OCI-LY3 (cell line): ENCODE data around the gene KCNMA1.

Experiments
- EZH2phosphoT487 ChIP-seq: fragments of 200-600 bp; shearing (Covaris generic); IDR thresholded peaks from 2 replicates; pipeline ENCODE4 v1.6.1; 2018; ENCODE audit warnings: antibody characterized with exemption, mixed run types, low read depth
- TF ChIP-seq, protein P1 (sequence below): fragments of 200-600, 300-600 bp; sonication (generic); IDR thresholded peaks from 2 replicates; pipeline ENCODE4 v1.5.1; 2014; ENCODE audit warnings: antibody characterized with exemption, low read length, low read depth

DNA sequence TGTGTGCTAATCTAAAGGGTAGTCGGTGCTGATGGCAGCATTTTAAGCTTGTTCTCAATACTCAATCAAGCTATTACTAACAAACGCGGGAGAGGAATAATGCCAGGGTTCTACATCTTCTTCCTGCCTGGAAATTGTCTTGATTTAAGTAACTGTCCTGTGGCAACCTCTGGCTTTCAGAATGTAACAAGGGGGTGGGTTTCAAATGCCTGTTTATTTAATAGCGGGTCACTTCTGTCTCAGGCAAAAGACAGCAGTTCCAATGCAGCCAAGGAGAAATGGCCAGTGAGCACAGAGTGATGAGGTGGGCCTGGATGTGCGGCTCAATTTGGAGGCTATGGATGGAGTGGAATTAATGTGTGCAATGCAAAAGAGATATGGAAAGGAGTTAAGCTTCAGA, 692.4 kb downstream of the KCNMA1 start:
- TF ChIP-seq, protein P1, sequence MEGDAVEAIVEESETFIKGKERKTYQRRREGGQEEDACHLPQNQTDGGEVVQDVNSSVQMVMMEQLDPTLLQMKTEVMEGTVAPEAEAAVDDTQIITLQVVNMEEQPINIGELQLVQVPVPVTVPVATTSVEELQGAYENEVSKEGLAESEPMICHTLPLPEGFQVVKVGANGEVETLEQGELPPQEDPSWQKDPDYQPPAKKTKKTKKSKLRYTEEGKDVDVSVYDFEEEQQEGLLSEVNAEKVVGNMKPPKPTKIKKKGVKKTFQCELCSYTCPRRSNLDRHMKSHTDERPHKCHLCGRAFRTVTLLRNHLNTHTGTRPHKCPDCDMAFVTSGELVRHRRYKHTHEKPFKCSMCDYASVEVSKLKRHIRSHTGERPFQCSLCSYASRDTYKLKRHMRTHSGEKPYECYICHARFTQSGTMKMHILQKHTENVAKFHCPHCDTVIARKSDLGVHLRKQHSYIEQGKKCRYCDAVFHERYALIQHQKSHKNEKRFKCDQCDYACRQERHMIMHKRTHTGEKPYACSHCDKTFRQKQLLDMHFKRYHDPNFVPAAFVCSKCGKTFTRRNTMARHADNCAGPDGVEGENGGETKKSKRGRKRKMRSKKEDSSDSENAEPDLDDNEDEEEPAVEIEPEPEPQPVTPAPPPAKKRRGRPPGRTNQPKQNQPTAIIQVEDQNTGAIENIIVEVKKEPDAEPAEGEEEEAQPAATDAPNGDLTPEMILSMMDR, result no peak
- no peak for TF ChIP-seq EZH2phosphoT487
